OCI-LY1 (cell line): ENCODE data around the gene SULT2B1.

Experiments used
- H2AFZ ChIP-seq: fragments of 200-600 bp; sonication (generic), shearing (Covaris generic); 2 replicates; pipeline ENCODE4 v1.6.0; 2014; ENCODE audit warnings: antibody characterized with exemption, mild to moderate bottlenecking, low read length
- H3F3A ChIP-seq: fragments of 200-600 bp; sonication (generic), shearing (Covaris generic); 2 replicates; pipeline ENCODE4 v1.6.0; 2014; ENCODE audit warnings: mild to moderate bottlenecking, antibody characterized with exemption, low read length, moderate library complexity; ENCODE audit not compliant: insufficient read depth
- H3K27ac ChIP-seq: fragments of 200-600 bp; sonication (generic); 2 replicates; pipeline ENCODE4 v1.5.1; 2014; ENCODE audit warnings: low read length, mixed run types, mild to moderate bottlenecking, low read depth; ENCODE audit not compliant: poor library complexity, severe bottlenecking
- H3K27me3 ChIP-seq: fragments of 200-600 bp; sonication (generic); 2 replicates; pipeline ENCODE4 v1.6.0; 2014; ENCODE audit warnings: antibody characterized with exemption, mild to moderate bottlenecking, low read length, moderate library complexity; ENCODE audit not compliant: insufficient read depth
- H3K36me3 ChIP-seq: fragments of 200-600 bp; sonication (generic); 2 replicates; pipeline ENCODE4 v1.6.1; 2014; ENCODE audit warnings: mild to moderate bottlenecking, antibody characterized with exemption, low read length, moderate library complexity, mixed read lengths; ENCODE audit not compliant: insufficient read depth
- H3K4me1 ChIP-seq: fragments of 200-600 bp; sonication (generic); 2 replicates; pipeline ENCODE4 v1.5.1; 2014; ENCODE audit warnings: mild to moderate bottlenecking, low read length, moderate library complexity; ENCODE audit not compliant: insufficient read depth, severe bottlenecking
- H3K4me2 ChIP-seq: fragments of 200-600 bp; sonication (generic), shearing (Covaris generic); 2 replicates; pipeline ENCODE4 v1.6.1; 2014; ENCODE audit warnings: low read length
- H3K4me3 ChIP-seq: fragments of 200-600 bp; sonication (generic); 2 replicates; pipeline ENCODE4 v1.5.1; 2014; ENCODE audit warnings: low read length, low read depth, mild to moderate bottlenecking, mixed read lengths; ENCODE audit not compliant: poor library complexity, severe bottlenecking
- H3K79me2 ChIP-seq: fragments of 200-600 bp; shearing (Covaris generic); 2 replicates; pipeline ENCODE4 v1.6.1; 2016; ENCODE audit warnings: mixed run types, low read length, mixed read lengths; ENCODE audit not compliant: insufficient read depth
- H3K9ac ChIP-seq: fragments of 200-600 bp; sonication (generic), shearing (Covaris generic); 2 replicates; pipeline ENCODE4 v1.6.1; 2014; ENCODE audit warnings: mild to moderate bottlenecking, low read length, mixed read lengths
- H3K9me2 ChIP-seq: fragments of 200-600 bp; sonication (generic), shearing (Covaris generic); 2 replicates; pipeline ENCODE4 v1.6.1; 2014; ENCODE audit warnings: low read depth, mild to moderate bottlenecking, low read length, mixed read lengths
- H3K9me3 ChIP-seq: fragments of 200-600 bp; shearing (Covaris generic); 2 replicates; pipeline ENCODE4 v1.6.1; 2014; ENCODE audit warnings: low read length, mixed read lengths
- H4K20me1 ChIP-seq: fragments of 200-600 bp; sonication (generic), shearing (Covaris generic); 2 replicates; pipeline ENCODE4 v1.6.0; 2016; ENCODE audit warnings: mild to moderate bottlenecking, low read length; ENCODE audit not compliant: insufficient read depth
- CTCF ChIP-seq: fragments of 200-600 bp; sonication (generic), shearing (Covaris generic); IDR thresholded peaks from 2 replicates; pipeline ENCODE4 v1.5.1; 2017; ENCODE audit warnings: mild to moderate bottlenecking, antibody characterized with exemption, low read length, moderate library complexity, mixed read lengths
- EZH2 ChIP-seq: fragments of 200-600 bp; sonication (generic), shearing (Covaris generic); IDR thresholded peaks from 2 replicates; pipeline ENCODE4 v1.8.0; 2017; ENCODE audit warnings: borderline replicate concordance, mixed run types, mild to moderate bottlenecking, antibody characterized with exemption, low read length, moderate library complexity, mixed read lengths

SULT2B1 gene

GRCh38 chr19:48512504-48513288, 39.3 kb upstream of the SULT2B1 start:
- H3K79me2 ChIP-seq: no peaks in the 10 kb centered on the region
- no peaks in the 10 kb centered on the region for H3F3A ChIP-seq
- H3K4me2 ChIP-seq: peak overlapping the region; percentile 88
- H2AFZ ChIP-seq: peak overlapping the region; percentile 38; the same call in 1 of the 2 replicates
- no peak for TF ChIP-seq EZH2
- TF ChIP-seq CTCF: no peak
- H3K9me3 ChIP-seq: no peaks in the 10 kb centered on the region
- no peaks in the 10 kb centered on the region for H3K27me3 ChIP-seq
- H3K4me1 ChIP-seq: peaks cover 24% of the 10 kb centered on the region
- H4K20me1 ChIP-seq: no peaks in the 10 kb centered on the region
- no peak overlapping the region for H3K27ac ChIP-seq
- no peaks in the 10 kb centered on the region for H3K36me3 ChIP-seq
- H3K4me3 ChIP-seq: peak overlapping the region; percentile 79
- peak overlapping the region; percentile 72 for H3K9ac ChIP-seq
- no peaks in the 10 kb centered on the region for H3K9me2 ChIP-seq

- TF ChIP-seq EZH2: no peak
- no peak for TF ChIP-seq CTCF
- H3K27me3 ChIP-seq: no peaks in the 10 kb centered on the region; the same call in 1 of the 2 replicates
- H3K4me2 ChIP-seq: peak overlapping the region; percentile 88
- peak overlapping the region; percentile 87 for H2AFZ ChIP-seq
- H4K20me1 ChIP-seq: no peaks in the 10 kb centered on the region
- H3K9me3 ChIP-seq: no peaks in the 10 kb centered on the region
- H3K27ac ChIP-seq: no peak overlapping the region
- no peaks in the 10 kb centered on the region for H3K36me3 ChIP-seq
- no peaks in the 10 kb centered on the region for H3F3A ChIP-seq
- H3K79me2 ChIP-seq: no peaks in the 10 kb centered on the region
- no peaks in the 10 kb centered on the region for H3K9me2 ChIP-seq
- peak overlapping the region; percentile 72 for H3K9ac ChIP-seq
- H3K4me1 ChIP-seq: peaks cover 24% of the 10 kb centered on the region
- peak overlapping the region; percentile 79 for H3K4me3 ChIP-seq
Observed at GRCh38 chr19:48513289-48514122, 38.5 kb upstream of the SULT2B1 start.

GRCh38 chr19:48514123-48514458, 37.9 kb upstream of the SULT2B1 start:
- TF ChIP-seq CTCF (no peak), EZH2 (no peak)
- Histone ChIP-seq H3K9me3 (no peaks in the 10 kb centered on the region), H3K4me2 (peak overlapping the region; percentile 88), H3K27me3 (no peaks in the 10 kb centered on the region; the same call in 1 of the 2 replicates), H3K79me2 (no peaks in the 10 kb centered on the region), H4K20me1 (no peaks in the 10 kb centered on the region), H2AFZ (peak overlapping the region; percentile 87), H3F3A (no peaks in the 10 kb centered on the region), H3K4me3 (peak overlapping the region; percentile 79), H3K9ac (peak overlapping the region; percentile 72; the same call in 1 of the 2 replicates), H3K36me3 (no peaks in the 10 kb centered on the region), H3K9me2 (no peaks in the 10 kb centered on the region), H3K27ac (no peak overlapping the region), H3K4me1 (peaks cover 24% of the 10 kb centered on the region)
